H1 (cell line): ENCODE data around the gene RUFY3. TPM values are rescaled to one million over a fixed set of nuclear protein-coding genes. Genes with fewer than 3 reads are reported as not detected.

Experiments
- CTCF ChIA-PET: fragments of 300-600 bp; sonication (Branson Sonifier 250); formaldehyde crosslinking; loops from one replicate; lab custom pipeline; 2021; ENCODE audit not compliant: partially characterized antibody; lab: Charles Lee
- POLR2A ChIA-PET: fragments of 300-600 bp; sonication (Branson Sonifier 250); formaldehyde crosslinking; loops from one replicate; lab custom pipeline; 2021; ENCODE audit warnings: inconsistent platforms; ENCODE audit not compliant: partially characterized antibody; lab: Charles Lee
- DNase-seq, 2 experiments: peaks; one replicate each; pipeline versions ENCODE4 v3.0.0 to v3.0.0-alpha.2; 2010 to 2022; ENCODE audit warnings: low spot score in 2 of 2, low read depth in 1 of 2, mixed read lengths in 1 of 2
- FAIRE-seq: peaks from 2 replicates; lab custom pipeline; 2011; peaks lifted over from hg19 to GRCh38; lab: Jason Lieb, UNC
- H2AFZ ChIP-seq: 2 replicates; pipeline ENCODE4 v1.8.1; 2012; ENCODE audit warnings: low read length, inconsistent platforms
- H2AK5ac ChIP-seq: 2 replicates; pipeline ENCODE4 v1.6.1; 2013; ENCODE audit warnings: low read depth, low read length
- H2BK120ac ChIP-seq: replicated peaks from 2 replicates; pipeline ENCODE3; 2013; ENCODE audit warnings: low read depth, low read length, inconsistent platforms
- H2BK12ac ChIP-seq: 2 replicates; pipeline ENCODE4 v1.6.1; 2013; ENCODE audit warnings: low read depth, low read length
- H2BK15ac ChIP-seq: 2 replicates; pipeline ENCODE4 v1.6.1; 2013; ENCODE audit warnings: low read length
- H2BK20ac ChIP-seq: 2 replicates; pipeline ENCODE4 v1.6.1; 2013; ENCODE audit warnings: low read length
- H2BK5ac ChIP-seq: 2 replicates; pipeline ENCODE4 v1.6.1; 2013; ENCODE audit warnings: low read depth, low read length
- H3K14ac ChIP-seq: 2 replicates; pipeline ENCODE4 v1.6.1; 2013; ENCODE audit warnings: inconsistent platforms; ENCODE audit not compliant: insufficient read length
- H3K18ac ChIP-seq: 2 replicates; pipeline ENCODE4 v1.6.1; 2013; ENCODE audit warnings: low read length; ENCODE audit errors: extremely low read depth
- H3K23ac ChIP-seq: 2 replicates; pipeline ENCODE4 v1.6.1; 2013; ENCODE audit warnings: inconsistent platforms; ENCODE audit not compliant: insufficient read length
- H3K23me2 ChIP-seq: 2 replicates; pipeline ENCODE4 v1.6.1; 2013; ENCODE audit warnings: low read depth, low read length
- H3K27ac ChIP-seq: 2 replicates; pipeline ENCODE4 v1.6.1; 2011; ENCODE audit warnings: low read depth, low read length, inconsistent platforms
- H3K27me3 ChIP-seq, 4 experiments: replicated peaks in 1 of 4; 1 replicate in 1 of 4; 2 replicates in 3 of 4; pipeline versions ENCODE4 v1.6.1 to v1.8.1; 2011 to 2013; ENCODE audit warnings: low read length in 3 of 4, mild to moderate bottlenecking in 3 of 4, inconsistent platforms in 2 of 4, mixed read lengths in 2 of 4, moderate library complexity in 1 of 4; ENCODE audit not compliant: control insufficient read depth in 3 of 4, insufficient read depth in 3 of 4; ENCODE audit errors: extremely low read depth in 1 of 4
- H3K36me3 ChIP-seq, 4 experiments: 2 replicates each; pipeline versions ENCODE4 v1.6.1 to v1.8.1; 2011 to 2013; ENCODE audit warnings: mild to moderate bottlenecking in 4 of 4, low read length in 3 of 4, moderate library complexity in 2 of 4, control low read depth in 1 of 4, inconsistent platforms in 1 of 4; ENCODE audit not compliant: insufficient read depth in 4 of 4, control insufficient read depth in 2 of 4
- H3K4ac ChIP-seq: replicated peaks from 2 replicates; pipeline ENCODE3; 2013; ENCODE audit warnings: low read length, low read depth, mixed read lengths, inconsistent platforms; ENCODE audit not compliant: insufficient read length
- H3K4me1 ChIP-seq, 4 experiments: replicated peaks in 1 of 4; 1 replicate in 1 of 4; 2 replicates in 3 of 4; pipeline versions ENCODE4 v1.6.1 to v1.8.1; 2011 to 2013; ENCODE audit warnings: low read length in 3 of 4, inconsistent platforms in 2 of 4, mixed read lengths in 1 of 4; ENCODE audit not compliant: insufficient read depth in 4 of 4, control insufficient read depth in 3 of 4
- H3K4me2 ChIP-seq, 2 experiments: 2 replicates each; pipeline versions ENCODE4 v1.6.1 to v1.8.1; 2011 to 2013; ENCODE audit warnings: low read depth in 2 of 2, low read length in 2 of 2, control low read depth in 1 of 2, inconsistent platforms in 1 of 2, mild to moderate bottlenecking in 1 of 2; ENCODE audit not compliant: insufficient read depth in 1 of 2
- H3K4me3 ChIP-seq, 4 experiments: fragments of 200-600, 300-600 bp in 1 of 4; sonication (generic), shearing (Covaris generic), sonication (Bioruptor Twin) in 1 of 4; 2 replicates each; pipeline versions ENCODE4 v1.5.1 to v1.8.1; 2011 to 2016; ENCODE audit warnings: low read length in 4 of 4, low read depth in 3 of 4, control low read depth in 2 of 4, inconsistent platforms in 2 of 4, mild to moderate bottlenecking in 2 of 4, mixed read lengths in 1 of 4, moderate library complexity in 1 of 4; ENCODE audit not compliant: insufficient read depth in 2 of 4; ENCODE audit errors: extremely low read depth in 1 of 4
- H3K56ac ChIP-seq: replicated peaks from 2 replicates; pipeline ENCODE3; 2013; ENCODE audit warnings: low read depth, mild to moderate bottlenecking, mixed read lengths, low read length, inconsistent platforms; ENCODE audit not compliant: insufficient read length
- H3K79me1 ChIP-seq: 2 replicates; pipeline ENCODE4 v1.6.1; 2013; ENCODE audit warnings: low read depth, low read length, control low read depth
- H3K79me2 ChIP-seq, 2 experiments: 2 replicates each; pipeline versions ENCODE4 v1.6.1 to v1.8.1; 2012 to 2013; ENCODE audit warnings: low read length in 2 of 2, mild to moderate bottlenecking in 2 of 2, inconsistent platforms in 1 of 2; ENCODE audit not compliant: insufficient read depth in 2 of 2, control insufficient read depth in 1 of 2
- H3K9ac ChIP-seq, 4 experiments: replicated peaks in 1 of 4; 1 replicate in 1 of 4; 2 replicates in 3 of 4; pipeline versions ENCODE4 v1.6.1 to v1.8.1; 2011 to 2013; ENCODE audit warnings: low read depth in 3 of 4, low read length in 3 of 4, control low read depth in 2 of 4, mild to moderate bottlenecking in 2 of 4, moderate library complexity in 2 of 4, inconsistent platforms in 1 of 4; ENCODE audit errors: extremely low read depth in 1 of 4
- H3K9me3 ChIP-seq, 2 experiments: 2 replicates each; pipeline versions ENCODE4 v1.6.1 to v1.8.1; 2012 to 2013; ENCODE audit warnings: mild to moderate bottlenecking in 2 of 2, moderate library complexity in 2 of 2, control low read depth in 1 of 2, inconsistent platforms in 1 of 2, low read depth in 1 of 2, low read length in 1 of 2, mixed read lengths in 1 of 2; ENCODE audit not compliant: insufficient read depth in 2 of 2
- H4K20me1 ChIP-seq, 2 experiments: replicated peaks in 1 of 2; 2 replicates each; pipeline versions ENCODE3 to v1.8.1; 2011 to 2013; ENCODE audit warnings: inconsistent platforms in 2 of 2, low read length in 2 of 2, mild to moderate bottlenecking in 1 of 2; ENCODE audit not compliant: insufficient read depth in 2 of 2, control insufficient read depth in 1 of 2
- H4K5ac ChIP-seq: 2 replicates; pipeline ENCODE4 v1.6.1; 2013; ENCODE audit warnings: low read length, low read depth, mixed read lengths, inconsistent platforms; ENCODE audit not compliant: insufficient read length
- H4K8ac ChIP-seq: 2 replicates; pipeline ENCODE4 v1.8.0; 2013; ENCODE audit warnings: mild to moderate bottlenecking, moderate library complexity, low read length, inconsistent platforms; ENCODE audit not compliant: insufficient read depth; ENCODE audit errors: extremely low read depth
- H4K91ac ChIP-seq: replicated peaks from 2 replicates; pipeline ENCODE3; 2013; ENCODE audit warnings: low read length, mixed read lengths, inconsistent platforms; ENCODE audit not compliant: insufficient read length
- CBX5 ChIP-seq: fragments of 300-800, 300-1000 bp; sonication (generic); IDR thresholded peaks from 2 replicates; pipeline ENCODE4 v1.7.1; 2016; ENCODE audit warnings: antibody characterized with exemption, low read length, low read depth
- CEBPB ChIP-seq: IDR thresholded peaks from 2 replicates; pipeline ENCODE4 v1.6.1; 2012; ENCODE audit warnings: low read depth, low read length
- CHD2 ChIP-seq: IDR thresholded peaks from 2 replicates; pipeline ENCODE4 v1.6.1; 2012; ENCODE audit warnings: low read length, improper control_type of control experiment
- CTBP2 ChIP-seq: IDR thresholded peaks from 2 replicates; pipeline ENCODE4 v1.7.0; 2011; ENCODE audit warnings: borderline replicate concordance, mild to moderate bottlenecking, moderate library complexity, mixed read lengths, low read length; ENCODE audit not compliant: insufficient read depth, insufficient read length
- KDM5A ChIP-seq: fragments of 200-600 bp; IDR thresholded peaks from 2 replicates; pipeline ENCODE4 v1.7.1; 2012; ENCODE audit warnings: mild to moderate bottlenecking, low read length, inconsistent platforms, mixed read lengths
- RAD21 ChIP-seq, 2 experiments: IDR thresholded peaks in 1 of 2; conservative IDR thresholded peaks in 1 of 2; 2 replicates each; pipeline ENCODE4 v1.6.1; 2011; ENCODE audit warnings: low read depth in 2 of 2, low read length in 2 of 2, improper control_type of control experiment in 1 of 2, inconsistent platforms in 1 of 2, mild to moderate bottlenecking in 1 of 2, moderate library complexity in 1 of 2
- SAP30 ChIP-seq: fragments of 300-600 bp; sonication (generic); IDR thresholded peaks from 2 replicates; pipeline ENCODE4 v1.7.1; 2012; ENCODE audit warnings: low read length, moderate library complexity, mild to moderate bottlenecking, inconsistent platforms; ENCODE audit not compliant: insufficient read depth, insufficient replicate concordance
- WGBS, 2 experiments: shearing (Covaris generic) in 1 of 2; methylation state at CpG; one replicate each; pipeline versions ENCODE4 v1.1.6 to v1.1.7; 2013 to 2015; ENCODE audit warnings: low lambda C conversion rate in 2 of 2, mixed read lengths in 2 of 2, inconsistent platforms in 1 of 2, low coverage in 1 of 2, missing lambda C conversion rate in 1 of 2; ENCODE audit not compliant: insufficient replicate concordance in 2 of 2, insufficient coverage in 1 of 2, insufficient read length in 1 of 2; ENCODE audit errors: extremely low coverage in 1 of 2, missing lambda C conversion rate in 1 of 2; 5-methylcytosine and 5-hydroxymethylcytosine counted together
- polyA plus RNA-seq, 7 experiments: library from polyadenylated mRNA; depleted of rRNA in 3 of 7; stranded (reverse) in 5 of 7; unstranded in 2 of 7; fragments of >200 nt in 5 of 7; fragments of 200-250 nt in 2 of 7; gene quantifications; 1 replicate in 5 of 7; 2 replicates in 1 of 7; 4 replicates in 1 of 7; pipeline versions ENCODE4 v1.2.1 to v1.2.3, GENCODE V29; 2011 to 2013; ENCODE audit warnings: missing spikeins in 2 of 7, mixed read lengths in 2 of 7
- total RNA-seq: library from RNA; stranded (reverse); fragmentation: NEBNext Ultra II Directional; extraction: Animal tissue kit (Norgen Biotek cat#: 25700); gene quantifications from 2 replicates; pipeline ENCODE4 v1.2.1, GENCODE V29; 2021
- TF ChIP-seq, protein P1 (sequence below): IDR thresholded peaks from 2 replicates; pipeline ENCODE4 v1.6.1; 2011; ENCODE audit warnings: low read depth, mild to moderate bottlenecking, low read length; ENCODE audit not compliant: insufficient read depth
- TF ChIP-seq, protein P2 (sequence below), 3 experiments: IDR thresholded peaks; 1 replicate in 2 of 3; 2 replicates in 1 of 3; pipeline versions ENCODE4 v1.5.1 to v1.6.1; 2011; ENCODE audit warnings: low read length in 3 of 3, mild to moderate bottlenecking in 3 of 3, inconsistent platforms in 2 of 3, low read depth in 1 of 3, moderate library complexity in 1 of 3; ENCODE audit not compliant: insufficient read depth in 1 of 3; ENCODE audit errors: control extremely low read depth in 1 of 3

Gene RUFY3
- total and polyA plus RNA-seq, 2 of the 8 experiments (the other 6 are each of a cell fraction or from before 2014, with no cell fraction given), result 7.8 to 33.1 TPM

DNA sequence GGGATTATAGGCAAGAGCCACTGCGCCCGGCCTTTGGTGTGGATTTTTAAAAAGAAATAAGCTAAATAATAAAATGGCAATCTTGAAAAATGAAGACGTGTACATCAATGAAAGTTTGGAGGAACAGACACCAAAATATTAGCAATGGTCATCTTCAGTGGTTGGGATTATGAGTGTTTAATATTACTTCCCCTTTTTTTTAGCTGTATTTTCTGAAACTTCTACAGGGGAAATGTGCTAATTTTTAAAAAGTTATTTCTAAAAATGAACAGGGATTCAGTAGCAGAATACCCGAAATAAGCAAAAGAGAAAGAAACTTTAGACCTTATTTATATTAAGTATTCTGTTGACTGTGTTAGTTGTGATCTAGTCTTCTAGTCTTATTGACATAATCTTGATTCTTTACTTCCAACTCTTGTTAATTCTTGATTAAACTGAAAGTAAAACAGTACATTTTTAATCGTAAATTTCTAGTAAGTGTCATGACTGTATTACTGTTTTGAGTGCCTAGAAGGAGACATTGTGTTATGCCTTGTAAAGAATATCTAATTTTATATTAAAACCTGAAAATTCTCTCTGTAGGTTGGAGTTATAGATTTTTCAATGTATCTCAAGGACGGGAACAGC is 51.3 kb downstream of the RUFY3 start:
- Histone ChIP-seq H3K9me3 (no peaks in the 10 kb centered on the region), H3K23me2 (no peaks in the 10 kb centered on the region), H2BK20ac (no peak overlapping the region), H3K18ac (no peak overlapping the region), H3K27ac (no peak overlapping the region), H2AFZ (no peak overlapping the region), H3K4ac (no peak overlapping the region), H3K4me1 (no peaks in the 10 kb centered on the region)
- no peak for TF ChIP-seq CHD2
- TF ChIP-seq, protein P1, sequence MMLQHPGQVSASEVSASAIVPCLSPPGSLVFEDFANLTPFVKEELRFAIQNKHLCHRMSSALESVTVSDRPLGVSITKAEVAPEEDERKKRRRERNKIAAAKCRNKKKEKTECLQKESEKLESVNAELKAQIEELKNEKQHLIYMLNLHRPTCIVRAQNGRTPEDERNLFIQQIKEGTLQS, result no peak
- no peak for TF ChIP-seq CBX5
- TF ChIP-seq CEBPB, result no peak
- TF ChIP-seq, protein P2, sequence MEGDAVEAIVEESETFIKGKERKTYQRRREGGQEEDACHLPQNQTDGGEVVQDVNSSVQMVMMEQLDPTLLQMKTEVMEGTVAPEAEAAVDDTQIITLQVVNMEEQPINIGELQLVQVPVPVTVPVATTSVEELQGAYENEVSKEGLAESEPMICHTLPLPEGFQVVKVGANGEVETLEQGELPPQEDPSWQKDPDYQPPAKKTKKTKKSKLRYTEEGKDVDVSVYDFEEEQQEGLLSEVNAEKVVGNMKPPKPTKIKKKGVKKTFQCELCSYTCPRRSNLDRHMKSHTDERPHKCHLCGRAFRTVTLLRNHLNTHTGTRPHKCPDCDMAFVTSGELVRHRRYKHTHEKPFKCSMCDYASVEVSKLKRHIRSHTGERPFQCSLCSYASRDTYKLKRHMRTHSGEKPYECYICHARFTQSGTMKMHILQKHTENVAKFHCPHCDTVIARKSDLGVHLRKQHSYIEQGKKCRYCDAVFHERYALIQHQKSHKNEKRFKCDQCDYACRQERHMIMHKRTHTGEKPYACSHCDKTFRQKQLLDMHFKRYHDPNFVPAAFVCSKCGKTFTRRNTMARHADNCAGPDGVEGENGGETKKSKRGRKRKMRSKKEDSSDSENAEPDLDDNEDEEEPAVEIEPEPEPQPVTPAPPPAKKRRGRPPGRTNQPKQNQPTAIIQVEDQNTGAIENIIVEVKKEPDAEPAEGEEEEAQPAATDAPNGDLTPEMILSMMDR (IDR thresholded peaks at IDR 0.05; ENCODE audit: control extremely low read depth in 1 of 3, insufficient read depth in 1 of 3, low read depth in 1 of 3, low read length in 3 of 3), result no peak
- no peak for TF ChIP-seq SAP30
- no peak for TF ChIP-seq RAD21 (IDR thresholded peaks at IDR 0.05 in 1 of 2, conservative IDR thresholded peaks at IDR 0.05 in 1 of 2; ENCODE audit: low read depth in 2 of 2, low read length in 2 of 2)
- no peak for TF ChIP-seq KDM5A
- TF ChIP-seq CTBP2, result no peak
- TF ChIP-seq, all 59 proteins: peak for 0
- Histone ChIP-seq H4K8ac (no peak overlapping the region), H2BK5ac (no peak overlapping the region), H4K5ac (no peak overlapping the region), H3K4me2 (no peak overlapping the region), H3K14ac (no peak overlapping the region), H3K56ac (no peak overlapping the region), H2BK12ac (no peak overlapping the region), H3K9ac (no peak overlapping the region), H2BK15ac (no peak overlapping the region), H4K91ac (no peak overlapping the region), H4K20me1 (no peaks in the 10 kb centered on the region), H3K23ac (no peak overlapping the region), H3K27me3 (no peaks in the 10 kb centered on the region), H3K36me3 (no peaks in the 10 kb centered on the region; a peak in 2 of 8 replicates), H3K4me3 (no peak overlapping the region), H2BK120ac (no peak overlapping the region), H3K79me1 (no peaks in the 10 kb centered on the region), H3K79me2 (no peaks in the 10 kb centered on the region), H2AK5ac (no peak overlapping the region)
- CTCF ChIA-PET, result no interaction called here
- WGBS, 2 experiments, result 91% methylated on average over 6 of the region's 6 CpGs; no CpG with 5 or more reads in 1 of the 2 experiments
- POLR2A ChIA-PET, result no interaction called here
- DNase-seq, result no peak
- no peak for FAIRE-seq
